Cardiac muscle cell (in vitro differentiated cells and primary cell): ENCODE measurements around the gene DNLZ. TPM values are rescaled to one million over a fixed set of nuclear protein-coding genes. Genes with fewer than 3 reads are reported as not detected.

Experiments
- DNase-seq, 2 donors: peaks; one replicate each; pipeline versions ENCODE4 v3.0.0 to v3.0.0-alpha.2; 2010 to 2017; ENCODE audit warnings: low read depth in 1 of 2, low spot score in 1 of 2
- H3K27ac ChIP-seq: fragments of 200-600 bp; sonication (generic); 2 replicates; pipeline ENCODE4 v1.5.1; 2016
- H3K27me3 ChIP-seq: fragments of 200-600 bp; sonication (generic); 2 replicates; pipeline ENCODE4 v1.6.0; 2016; ENCODE audit warnings: control low read depth
- H3K36me3 ChIP-seq: fragments of 200-600 bp; sonication (generic); 2 replicates; pipeline ENCODE4 v1.5.1; 2016; ENCODE audit warnings: control low read depth
- H3K4me1 ChIP-seq: fragments of 200-600 bp; sonication (generic); 2 replicates; pipeline ENCODE4 v1.8.1; 2017; ENCODE audit warnings: low read depth, mild to moderate bottlenecking, mixed run types
- H3K4me3 ChIP-seq: fragments of 200-600 bp; sonication (generic); 2 replicates; pipeline ENCODE4 v1.5.1; 2016; ENCODE audit warnings: mild to moderate bottlenecking
- H3K9me3 ChIP-seq: fragments of 200-600 bp; sonication (generic); 2 replicates; pipeline ENCODE4 v1.5.1; 2017; ENCODE audit warnings: low read depth, mild to moderate bottlenecking, control low read depth
- polyA plus RNA-seq: library from polyadenylated mRNA; unstranded; fragments of >200 nt; fragmentation: Nextera tagmentation; extraction: Ambion mirVana; gene quantifications from 2 replicates; pipeline ENCODE4 v1.2.1, GENCODE V29; 2016
- total RNA-seq: library from RNA; depleted of rRNA; stranded (reverse); fragments of >200 nt; gene quantifications from 2 replicates; pipeline ENCODE4 v1.2.3, GENCODE V29; 2016
- TF ChIP-seq, protein P1 (sequence below): IDR thresholded peaks from 2 replicates; pipeline ENCODE4 v1.5.1; 2012; ENCODE audit warnings: low read depth, mild to moderate bottlenecking, low read length

DNLZ gene
- total and polyA plus RNA-seq, 2 experiments from 2014 or later: 28.0 to 48.2 TPM

DNA sequence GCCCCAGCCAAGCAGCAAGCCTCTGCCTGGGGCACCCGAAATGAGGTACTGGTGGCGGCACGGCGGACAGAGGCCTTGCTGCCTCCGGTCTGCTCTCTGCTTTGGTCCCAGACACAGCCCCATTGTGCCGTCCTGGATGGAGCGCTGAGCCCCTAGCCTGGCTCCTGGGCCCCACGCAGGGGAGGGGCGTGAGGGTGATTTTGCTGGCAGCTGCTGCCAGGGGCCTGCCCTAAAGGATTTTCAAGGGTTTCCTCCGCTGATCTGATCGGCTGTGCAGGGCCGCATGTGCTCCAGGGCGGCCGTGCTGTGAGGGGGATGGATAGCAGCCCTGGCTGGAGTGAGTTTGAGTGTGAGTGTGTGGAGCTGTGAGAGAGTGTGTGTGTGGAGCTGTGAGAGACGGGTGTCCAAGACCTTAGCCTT lies 34.9 kb downstream of the DNLZ start:
- Histone ChIP-seq H3K9me3 (no peaks in the 10 kb centered on the region), H3K27me3 (no peaks in the 10 kb centered on the region), H3K4me1 (peaks cover 41% of the 10 kb centered on the region), H3K36me3 (no peaks in the 10 kb centered on the region), H3K27ac (peak overlapping the region; percentile 78), H3K4me3 (peak overlapping the region; percentile 81)
- TF ChIP-seq, protein P1, sequence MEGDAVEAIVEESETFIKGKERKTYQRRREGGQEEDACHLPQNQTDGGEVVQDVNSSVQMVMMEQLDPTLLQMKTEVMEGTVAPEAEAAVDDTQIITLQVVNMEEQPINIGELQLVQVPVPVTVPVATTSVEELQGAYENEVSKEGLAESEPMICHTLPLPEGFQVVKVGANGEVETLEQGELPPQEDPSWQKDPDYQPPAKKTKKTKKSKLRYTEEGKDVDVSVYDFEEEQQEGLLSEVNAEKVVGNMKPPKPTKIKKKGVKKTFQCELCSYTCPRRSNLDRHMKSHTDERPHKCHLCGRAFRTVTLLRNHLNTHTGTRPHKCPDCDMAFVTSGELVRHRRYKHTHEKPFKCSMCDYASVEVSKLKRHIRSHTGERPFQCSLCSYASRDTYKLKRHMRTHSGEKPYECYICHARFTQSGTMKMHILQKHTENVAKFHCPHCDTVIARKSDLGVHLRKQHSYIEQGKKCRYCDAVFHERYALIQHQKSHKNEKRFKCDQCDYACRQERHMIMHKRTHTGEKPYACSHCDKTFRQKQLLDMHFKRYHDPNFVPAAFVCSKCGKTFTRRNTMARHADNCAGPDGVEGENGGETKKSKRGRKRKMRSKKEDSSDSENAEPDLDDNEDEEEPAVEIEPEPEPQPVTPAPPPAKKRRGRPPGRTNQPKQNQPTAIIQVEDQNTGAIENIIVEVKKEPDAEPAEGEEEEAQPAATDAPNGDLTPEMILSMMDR: no peak
- DNase-seq: peak; percentile 68 to 83

DNA sequence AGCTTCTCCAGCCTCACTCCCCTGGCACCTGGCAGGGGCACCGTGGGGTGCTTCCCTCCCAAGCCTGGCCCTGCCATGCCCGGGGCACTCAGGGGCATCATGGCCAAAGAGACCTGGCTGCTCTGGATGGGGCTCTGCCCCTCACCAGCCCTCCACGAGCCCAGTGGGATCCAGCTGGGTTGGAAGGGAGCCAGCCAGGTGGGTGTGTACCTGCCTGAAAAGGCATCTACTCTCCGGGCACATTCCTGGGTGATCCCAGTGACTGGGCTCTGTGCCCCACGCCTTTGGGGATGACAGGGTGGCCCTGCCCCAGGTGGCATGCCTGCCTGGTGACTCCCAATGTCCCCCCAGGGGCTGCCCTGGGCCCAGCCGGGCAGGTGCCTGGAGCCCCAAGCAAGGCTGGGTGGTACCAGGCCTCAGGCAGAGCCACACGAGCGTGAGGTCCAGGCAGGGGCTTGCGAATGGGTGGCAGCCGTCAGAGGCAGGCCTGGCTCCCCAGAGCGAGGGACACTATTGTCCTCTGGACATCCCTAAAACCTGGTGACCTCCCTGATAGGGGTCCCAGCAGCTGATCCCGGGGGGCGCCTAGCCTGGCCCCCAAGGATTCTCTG lies 35.4 kb downstream of the DNLZ start:
- H3K9me3 ChIP-seq: no peaks in the 10 kb centered on the region
- H3K4me3 ChIP-seq: peak overlapping the region; percentile 81
- peak overlapping the region; percentile 78 for H3K27ac ChIP-seq
- no peaks in the 10 kb centered on the region for H3K27me3 ChIP-seq
- no peaks in the 10 kb centered on the region for H3K36me3 ChIP-seq
- peak in 1 of 2 donors; percentile 24 for DNase-seq
- TF ChIP-seq, protein P1: no peak
- H3K4me1 ChIP-seq: peaks cover 41% of the 10 kb centered on the region

DNA sequence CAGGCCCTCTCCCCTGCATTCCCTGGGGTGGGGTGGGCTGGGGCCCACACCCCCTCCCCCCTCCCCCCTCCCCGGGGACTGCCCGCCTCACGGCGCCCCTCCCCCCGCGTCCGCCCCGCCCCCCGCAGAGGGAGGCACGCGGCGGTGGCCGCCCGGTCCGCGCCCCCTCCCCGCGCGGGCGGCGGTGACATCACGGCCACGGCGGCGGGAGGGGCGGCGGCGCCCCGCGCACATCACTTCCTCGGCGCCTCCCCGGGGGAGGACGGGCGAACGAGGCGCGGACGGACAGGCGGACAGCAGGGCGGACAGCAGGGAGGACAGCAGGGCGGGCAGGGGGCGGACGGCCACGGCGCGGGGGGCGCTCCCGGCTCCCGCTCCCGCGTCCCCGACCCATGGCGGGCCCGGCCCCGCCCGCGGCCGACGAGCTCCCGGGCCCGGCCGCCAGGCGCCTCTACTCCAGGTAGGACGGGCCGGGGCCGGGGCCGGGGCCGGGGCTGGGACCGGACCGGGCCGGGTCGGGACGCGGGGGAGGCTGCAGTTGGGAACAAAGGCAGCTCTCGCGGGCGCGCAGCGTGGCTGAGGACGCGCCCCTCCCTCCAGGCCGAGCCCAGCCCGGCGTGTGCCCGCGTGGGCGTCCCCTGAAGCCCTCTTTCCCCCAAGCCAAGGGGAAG lies 36.1 kb downstream of the DNLZ start, which contains the start of gene GPSM1:
Gene GPSM1 (plus strand): TSS at position 236 of the 671 bp plus-strand sequence. CDS start 157 bp downstream, at position 393.
- peak; percentile 51 to 69 for DNase-seq
- TF ChIP-seq, protein P1: no peak
- H3K27ac ChIP-seq: peak within 1 kb of the TSS; percentile 78

DNA sequence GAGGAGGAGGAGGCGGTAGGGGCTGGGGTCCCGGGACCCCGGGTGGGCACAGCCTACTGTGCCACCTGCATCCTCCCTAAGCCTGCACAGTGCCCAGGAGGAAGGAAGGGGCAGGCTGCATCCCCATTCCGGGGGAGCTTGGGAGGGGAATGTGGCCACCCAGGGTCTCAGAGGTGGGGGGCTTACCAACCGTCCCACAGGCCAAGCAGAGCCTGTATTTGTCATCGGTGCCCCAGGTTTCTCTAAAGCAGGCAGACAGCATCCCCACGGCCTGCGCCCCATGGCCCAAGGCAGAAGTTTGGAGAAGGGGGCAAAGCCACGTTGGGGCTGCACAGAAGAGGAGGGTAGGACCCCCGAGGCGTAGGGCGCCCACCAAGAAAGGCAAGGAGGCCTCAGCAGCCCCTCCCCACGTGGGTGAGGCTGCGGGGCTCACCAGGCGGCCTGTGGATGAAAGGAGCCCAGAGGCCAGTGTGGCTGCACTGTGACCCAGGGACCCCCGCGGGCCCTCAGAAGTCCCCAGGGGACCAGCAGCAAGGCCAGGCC lies 36.7 kb downstream of the DNLZ start:
- Histone ChIP-seq H3K36me3 (no peaks in the 10 kb centered on the region), H3K27me3 (no peaks in the 10 kb centered on the region), H3K9me3 (no peaks in the 10 kb centered on the region), H3K27ac (peak overlapping the region; percentile 54), H3K4me3 (peak overlapping the region; percentile 81), H3K4me1 (peaks cover 41% of the 10 kb centered on the region)
- DNase-seq: peak in 1 of 2 donors; percentile 6
- TF ChIP-seq, protein P1: no peak

More for the DNA sequence above, 36.1 kb downstream of the DNLZ start, which contains the start of gene GPSM1:
- Histone ChIP-seq H3K27me3 (no peaks in the 10 kb centered on the region), H3K4me1 (peaks cover 41% of the 10 kb centered on the region), H3K4me3 (peak within 1 kb of the TSS; percentile 81), H3K9me3 (no peaks in the 10 kb centered on the region), H3K36me3 (no peaks in the 10 kb centered on the region)

DNA sequence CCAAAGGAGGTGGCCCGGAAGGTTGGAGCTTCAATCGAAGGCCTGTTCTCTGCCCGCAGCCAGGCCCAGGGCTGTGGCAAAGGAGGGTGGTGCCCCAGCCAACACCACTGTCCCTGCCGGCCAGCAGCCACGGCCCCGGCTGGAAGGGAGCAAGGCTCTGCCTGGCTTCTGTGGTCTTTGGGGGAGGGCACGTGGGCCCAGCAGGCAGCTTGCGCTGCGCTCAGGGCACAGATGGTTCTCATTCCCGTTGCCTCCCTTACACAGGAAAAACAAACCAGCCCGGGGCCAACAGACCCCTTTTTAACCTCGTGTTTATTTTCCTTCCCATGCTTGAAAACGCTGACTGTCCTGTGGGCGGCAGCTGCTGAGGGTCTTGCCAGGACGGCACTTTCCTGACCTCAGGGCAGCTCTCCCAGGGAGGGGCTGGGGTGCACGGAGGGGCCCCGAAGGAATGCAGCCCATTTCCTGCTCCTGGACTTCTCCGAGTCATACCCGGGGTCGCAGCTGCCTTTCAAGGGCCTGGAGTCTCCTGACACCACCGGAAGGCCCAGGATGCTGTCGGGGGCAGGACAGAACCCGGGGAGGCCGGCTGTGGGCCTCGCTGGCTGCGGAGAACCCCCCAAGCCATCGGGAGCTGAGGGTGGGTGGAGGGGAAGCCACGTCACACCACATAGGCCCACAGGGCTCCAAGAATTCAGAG lies 37.3 kb downstream of the DNLZ start:
- H3K4me3 ChIP-seq: no peak overlapping the region
- peaks cover 41% of the 10 kb centered on the region for H3K4me1 ChIP-seq

More for the DNA sequence above, 37.3 kb downstream of the DNLZ start:
- Histone ChIP-seq H3K27ac (peak overlapping the region; percentile 54), H3K36me3 (no peaks in the 10 kb centered on the region), H3K27me3 (no peaks in the 10 kb centered on the region), H3K9me3 (no peaks in the 10 kb centered on the region)
- DNase-seq: peak; percentile 21 to 74
- TF ChIP-seq, protein P1: no peak
